ENCODE measurements around the gene NAA80. TPM values are rescaled to one million over a fixed set of nuclear protein-coding genes. Genes with fewer than 3 reads are reported as not detected.

Gene NAA80
- total RNA-seq, 1 experiment from 2014 or later, result 8.7 TPM

DNA sequence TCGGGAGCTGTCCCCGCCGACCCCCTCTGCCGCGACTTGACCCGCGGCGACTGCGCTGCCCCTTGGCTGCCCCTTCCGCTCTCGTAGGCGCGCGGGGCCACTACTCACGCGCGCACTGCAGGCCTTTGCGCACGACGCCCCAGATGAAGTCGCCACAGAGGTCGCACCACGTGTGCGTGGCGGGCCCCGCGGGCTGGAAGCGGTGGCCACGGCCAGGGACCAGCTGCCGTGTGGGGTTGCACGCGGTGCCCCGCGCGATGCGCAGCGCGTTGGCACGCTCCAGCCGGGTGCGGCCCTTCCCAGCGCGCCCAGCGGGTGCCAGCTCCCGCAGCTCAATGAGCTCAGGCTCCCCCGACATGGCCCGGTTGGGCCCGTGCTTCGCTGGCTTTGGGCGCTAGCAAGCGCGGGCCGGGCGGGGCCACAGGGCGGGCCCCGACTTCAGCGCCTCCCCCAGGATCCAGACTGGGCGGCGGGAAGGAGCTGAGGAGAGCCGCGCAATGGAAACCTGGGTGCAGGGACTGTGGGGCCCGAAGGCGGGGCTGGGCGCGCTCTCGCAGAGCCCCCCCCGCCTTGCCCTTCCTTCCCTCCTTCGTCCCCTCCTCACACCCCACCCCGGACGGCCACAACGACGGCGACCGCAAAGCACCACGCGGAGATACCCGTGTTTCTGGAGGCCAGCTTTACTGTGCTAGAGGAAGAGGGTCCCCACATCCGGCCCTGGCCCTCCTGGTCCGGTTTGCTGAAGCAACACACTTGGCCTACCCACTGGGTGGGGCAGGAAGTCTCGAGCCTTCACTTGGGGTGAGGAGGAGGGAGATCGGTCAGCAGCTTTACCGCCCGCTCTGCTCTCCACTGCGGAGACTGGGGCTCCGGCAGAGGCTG, 41.5 kb upstream of the NAA80 start, which contains the start of gene RASSF1:
TSS of gene RASSF1 (minus strand) at position 389 of the 882 bp plus-strand sequence. CDS start at position 358, 31 bp downstream.
- BruUV-seq (replicated peaks), result no TSS peak
- DNase-seq (no peak), ATAC-seq (no peak)
- Histone ChIP-seq H3K4me1 (ENCODE audit: insufficient read depth, low read length) (peaks cover 13% of the 10 kb centered on the region), H3K4me2 (ENCODE audit: low read length) (no peak within 1 kb of the TSS), H3K79me2 (ENCODE audit: low read length) (peaks cover 15% of the 10 kb centered on the region), H3F3A (ENCODE audit: low read length, unreplicated experiment) (no peaks in the 10 kb centered on the region), H3K27me3 (ENCODE audit: low read length) (no peaks in the 10 kb centered on the region), H2AFZ (ENCODE audit: low read length) (no peak within 1 kb of the TSS), H3K27ac (ENCODE audit: low read length) (no peak within 1 kb of the TSS), H4K20me1 (ENCODE audit: low read length) (no peaks in the 10 kb centered on the region), H3K9me3 (ENCODE audit: low read length) (no peaks in the 10 kb centered on the region), H3K9me2 (replicated peaks; ENCODE audit: low read length) (no peaks in the 10 kb centered on the region), H3K9ac (ENCODE audit: low read length) (no peak within 1 kb of the TSS), H3K36me3 (ENCODE audit: low read depth, low read length) (no peaks in the 10 kb centered on the region), H3K4me3 (ENCODE audit: low read length) (no peak within 1 kb of the TSS)
- ChIA-PET CTCF (no interaction called here), POLR2A (ENCODE audit: unreplicated experiment) (no interaction called here)
- intact Hi-C loops (cut with micrococcal nuclease), result no loop called here
- TF ChIP-seq EZH2phosphoT487 (IDR thresholded peaks at IDR 0.05; ENCODE audit: borderline replicate concordance, low read length) (no peak), EZH2 (IDR thresholded peaks at IDR 0.05; ENCODE audit: low read length, unreplicated experiment) (no peak), CTCF (conservative IDR thresholded peaks at IDR 0.05; ENCODE audit: low read depth, low read length) (no peak)

DNA sequence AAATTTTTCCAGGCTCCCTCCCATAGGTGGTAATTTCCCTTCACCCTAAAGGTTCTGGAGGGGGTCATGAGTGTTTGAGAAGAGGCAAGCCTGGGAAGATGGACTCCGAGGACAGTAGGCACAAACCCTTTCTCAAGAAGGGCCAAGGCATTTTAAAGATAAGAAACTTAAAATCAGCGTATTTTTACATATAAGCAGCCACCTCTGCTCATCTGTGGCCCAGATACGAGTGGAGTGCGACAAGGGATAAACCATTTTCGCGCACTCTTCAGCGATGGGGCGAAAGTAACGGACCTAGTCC, 40.9 kb upstream of the NAA80 start:
- Histone ChIP-seq H2AFZ (ENCODE audit: low read length) (no peak overlapping the region), H3K27me3 (ENCODE audit: low read length) (no peaks in the 10 kb centered on the region), H3K9ac (ENCODE audit: low read length) (no peak overlapping the region), H4K20me1 (ENCODE audit: low read length) (peaks cover 3% of the 10 kb centered on the region; the same call in 1 of the 2 replicates), H3F3A (ENCODE audit: low read length, unreplicated experiment) (no peaks in the 10 kb centered on the region), H3K27ac (ENCODE audit: low read length) (no peak overlapping the region), H3K4me3 (ENCODE audit: low read length) (no peak overlapping the region), H3K36me3 (ENCODE audit: low read depth, low read length) (no peaks in the 10 kb centered on the region), H3K79me2 (ENCODE audit: low read length) (peaks cover 21% of the 10 kb centered on the region), H3K4me1 (ENCODE audit: insufficient read depth, low read length) (peaks cover 18% of the 10 kb centered on the region), H3K9me2 (replicated peaks; ENCODE audit: low read length) (no peaks in the 10 kb centered on the region), H3K4me2 (ENCODE audit: low read length) (no peak overlapping the region), H3K9me3 (ENCODE audit: low read length) (no peaks in the 10 kb centered on the region)
- TF ChIP-seq EZH2phosphoT487 (IDR thresholded peaks at IDR 0.05; ENCODE audit: borderline replicate concordance, low read length) (no peak), CTCF (conservative IDR thresholded peaks at IDR 0.05; ENCODE audit: low read depth, low read length) (no peak), EZH2 (IDR thresholded peaks at IDR 0.05; ENCODE audit: low read length, unreplicated experiment) (no peak)
- BruUV-seq (replicated peaks), result no TSS peak
- ATAC-seq, result no peak
- ChIA-PET POLR2A (ENCODE audit: unreplicated experiment) (no interaction called here), CTCF (no interaction called here)
- DNase-seq, result no peak
- intact Hi-C loops (cut with micrococcal nuclease), result no loop called here

All from PC-3 (cell line).